IPS-18c (cell line): ENCODE measurements around the gene VAPA.
A peak's percentile ranks its signal among the peaks of the same experiment; 100 is the strongest.
"Not testable (repeated sequence)": the region's sequence is repeated elsewhere in the genome, so short reads cannot be mapped to it uniquely, and the experiment has no call there.

Source experiments
- H3K4me3 ChIP-seq: 2 replicates; pipeline ENCODE4 v1.7.0; 2013; ENCODE audit warnings: low read depth, mild to moderate bottlenecking, low read length, moderate library complexity; ENCODE audit not compliant: insufficient read depth
- H3K9me3 ChIP-seq: one replicate; pipeline ENCODE4 v1.6.1; 2013; ENCODE audit warnings: mild to moderate bottlenecking, low read length, moderate library complexity; ENCODE audit not compliant: control insufficient read depth, insufficient read depth

Gene VAPA

GRCh38 chr18:9905401-9905922 lies 8.4 kb upstream of the VAPA start:
- no peak overlapping the region for H3K4me3 ChIP-seq
- H3K9me3 ChIP-seq = no peaks in the 10 kb centered on the region

GRCh38 chr18:9906481-9906880 lies 7.3 kb upstream of the VAPA start:
- no peaks in the 10 kb centered on the region for H3K9me3 ChIP-seq
- H3K4me3 ChIP-seq = no peak overlapping the region

- Histone ChIP-seq H3K9me3 (no peaks in the 10 kb centered on the region), H3K4me3 (no peak overlapping the region)
Measured at GRCh38 chr18:9907867-9908266, 5.9 kb upstream of the VAPA start.

- H3K4me3 ChIP-seq = no peak overlapping the region
- H3K9me3 ChIP-seq = peaks cover 2% of the 10 kb centered on the region
Measured at GRCh38 chr18:9910071-9910470, 3.7 kb upstream of the VAPA start.

GRCh38 chr18:9910661-9911060 lies 3.2 kb upstream of the VAPA start:
- Histone ChIP-seq H3K9me3 (peaks cover 2% of the 10 kb centered on the region), H3K4me3 (no peak overlapping the region)

- Histone ChIP-seq H3K9me3 (peaks cover 2% of the 10 kb centered on the region), H3K4me3 (no peak overlapping the region)
Measured at GRCh38 chr18:9911226-9911625, 2.6 kb upstream of the VAPA start.

- not testable (repeated sequence) for H3K4me3 ChIP-seq, H3K9me3 ChIP-seq
Measured at GRCh38 chr18:9912285-9912684, 1.5 kb upstream of the VAPA start.

GRCh38 chr18:9913151-9913525 lies 678 bp upstream of the VAPA start:
- H3K9me3 ChIP-seq = peaks cover 2% of the 10 kb centered on the region
- peak overlapping the region; percentile 100; the same call in 1 of the 2 replicates for H3K4me3 ChIP-seq

- H3K9me3 ChIP-seq = peaks cover 2% of the 10 kb centered on the region
- H3K4me3 ChIP-seq = peak overlapping the region; percentile 100
Measured at GRCh38 chr18:9914334-9914583, 443 bp downstream of the VAPA start.

- Histone ChIP-seq H3K4me3 (peak overlapping the region; percentile 82), H3K9me3 (peaks cover 2% of the 10 kb centered on the region)
Measured at GRCh38 chr18:9914584-9915290, 921 bp downstream of the VAPA start.

GRCh38 chr18:9915291-9916076 lies 1.7 kb downstream of the VAPA start:
- Histone ChIP-seq H3K4me3 (peak overlapping the region; percentile 82), H3K9me3 (peaks cover 2% of the 10 kb centered on the region)

GRCh38 chr18:9916077-9916639 lies 2.3 kb downstream of the VAPA start:
- H3K4me3 ChIP-seq = no peak overlapping the region
- peaks cover 2% of the 10 kb centered on the region for H3K9me3 ChIP-seq

- Histone ChIP-seq H3K4me3 (no peak overlapping the region), H3K9me3 (peaks cover 2% of the 10 kb centered on the region)
Measured at GRCh38 chr18:9916808-9917207, 3.0 kb downstream of the VAPA start.

GRCh38 chr18:9918016-9918680 lies 4.3 kb downstream of the VAPA start:
- H3K4me3 ChIP-seq = no peak overlapping the region
- peaks cover 2% of the 10 kb centered on the region for H3K9me3 ChIP-seq

GRCh38 chr18:9919564-9920232 lies 5.9 kb downstream of the VAPA start:
- no peak overlapping the region for H3K4me3 ChIP-seq

GRCh38 chr18:9922592-9923311 lies 8.9 kb downstream of the VAPA start:
- Histone ChIP-seq H3K9me3 (no peaks in the 10 kb centered on the region), H3K4me3 (no peak overlapping the region)

More at GRCh38 chr18:9919564-9920232, 5.9 kb downstream of the VAPA start:
- no peaks in the 10 kb centered on the region for H3K9me3 ChIP-seq
